PFSK-1 (cell line): ENCODE measurements around the gene TPST1.

ENCODE experiments used
- FOXP2 ChIP-seq: optimal IDR thresholded peaks from 2 replicates; pipeline ENCODE3; 2011; ENCODE audit warnings: borderline replicate concordance, control low read depth, inconsistent platforms; ENCODE audit not compliant: insufficient read depth; ENCODE audit errors: extremely low read length, extremely low read depth
- POLR2AphosphoS5 ChIP-seq: IDR thresholded peaks from 2 replicates; pipeline ENCODE4 v1.6.1; 2012; ENCODE audit warnings: low read depth, mild to moderate bottlenecking, control low read depth, low read length, moderate library complexity
- SIN3A ChIP-seq: IDR thresholded peaks from 2 replicates; pipeline ENCODE4 v1.6.1; 2012; ENCODE audit warnings: mild to moderate bottlenecking, low read length, moderate library complexity, borderline replicate concordance; ENCODE audit not compliant: insufficient read depth
- TAF1 ChIP-seq: IDR thresholded peaks from 2 replicates; pipeline ENCODE4 v1.6.1; 2012; ENCODE audit warnings: low read length, control low read depth, borderline replicate concordance; ENCODE audit not compliant: insufficient read depth
- TF ChIP-seq, protein P1 (sequence below), 2 experiments: IDR thresholded peaks; 2 replicates each; pipeline versions ENCODE4 v1.6.1 to v1.8.0; 2011 to 2012; ENCODE audit warnings: low read depth in 2 of 2, low read length in 2 of 2, control low read depth in 1 of 2, inconsistent platforms in 1 of 2, mild to moderate bottlenecking in 1 of 2, moderate library complexity in 1 of 2; ENCODE audit not compliant: insufficient read depth in 1 of 2

The TPST1 gene

DNA sequence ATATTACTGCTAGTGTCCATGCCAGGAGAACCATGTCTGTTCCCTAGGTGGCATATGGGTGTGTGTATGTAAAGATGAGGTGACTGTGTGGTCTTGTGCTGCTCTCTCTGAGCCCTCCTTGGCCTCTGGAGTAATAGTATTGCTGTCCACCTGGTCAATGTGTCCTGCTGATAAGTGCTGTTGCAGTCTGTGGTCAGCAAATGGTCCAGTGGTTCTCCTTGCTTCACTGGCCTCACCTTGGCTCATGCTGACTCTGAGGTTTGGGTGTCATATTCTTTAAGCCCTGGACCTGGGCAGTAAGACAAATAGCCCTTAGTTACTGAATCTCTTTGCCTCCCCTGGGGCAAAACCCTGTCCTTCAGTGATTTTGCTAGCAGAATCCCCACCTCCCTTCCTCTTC is 56.8 kb downstream of the TPST1 start:
- no peak for TF ChIP-seq FOXP2
- TF ChIP-seq POLR2AphosphoS5, result no peak
- TF ChIP-seq SIN3A, result no peak
- TF ChIP-seq, protein P1, sequence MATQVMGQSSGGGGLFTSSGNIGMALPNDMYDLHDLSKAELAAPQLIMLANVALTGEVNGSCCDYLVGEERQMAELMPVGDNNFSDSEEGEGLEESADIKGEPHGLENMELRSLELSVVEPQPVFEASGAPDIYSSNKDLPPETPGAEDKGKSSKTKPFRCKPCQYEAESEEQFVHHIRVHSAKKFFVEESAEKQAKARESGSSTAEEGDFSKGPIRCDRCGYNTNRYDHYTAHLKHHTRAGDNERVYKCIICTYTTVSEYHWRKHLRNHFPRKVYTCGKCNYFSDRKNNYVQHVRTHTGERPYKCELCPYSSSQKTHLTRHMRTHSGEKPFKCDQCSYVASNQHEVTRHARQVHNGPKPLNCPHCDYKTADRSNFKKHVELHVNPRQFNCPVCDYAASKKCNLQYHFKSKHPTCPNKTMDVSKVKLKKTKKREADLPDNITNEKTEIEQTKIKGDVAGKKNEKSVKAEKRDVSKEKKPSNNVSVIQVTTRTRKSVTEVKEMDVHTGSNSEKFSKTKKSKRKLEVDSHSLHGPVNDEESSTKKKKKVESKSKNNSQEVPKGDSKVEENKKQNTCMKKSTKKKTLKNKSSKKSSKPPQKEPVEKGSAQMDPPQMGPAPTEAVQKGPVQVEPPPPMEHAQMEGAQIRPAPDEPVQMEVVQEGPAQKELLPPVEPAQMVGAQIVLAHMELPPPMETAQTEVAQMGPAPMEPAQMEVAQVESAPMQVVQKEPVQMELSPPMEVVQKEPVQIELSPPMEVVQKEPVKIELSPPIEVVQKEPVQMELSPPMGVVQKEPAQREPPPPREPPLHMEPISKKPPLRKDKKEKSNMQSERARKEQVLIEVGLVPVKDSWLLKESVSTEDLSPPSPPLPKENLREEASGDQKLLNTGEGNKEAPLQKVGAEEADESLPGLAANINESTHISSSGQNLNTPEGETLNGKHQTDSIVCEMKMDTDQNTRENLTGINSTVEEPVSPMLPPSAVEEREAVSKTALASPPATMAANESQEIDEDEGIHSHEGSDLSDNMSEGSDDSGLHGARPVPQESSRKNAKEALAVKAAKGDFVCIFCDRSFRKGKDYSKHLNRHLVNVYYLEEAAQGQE (IDR thresholded peaks at IDR 0.05; ENCODE audit: insufficient read depth in 1 of 2, low read depth in 2 of 2, low read length in 2 of 2), result no peak
- TF ChIP-seq TAF1, result no peak

DNA sequence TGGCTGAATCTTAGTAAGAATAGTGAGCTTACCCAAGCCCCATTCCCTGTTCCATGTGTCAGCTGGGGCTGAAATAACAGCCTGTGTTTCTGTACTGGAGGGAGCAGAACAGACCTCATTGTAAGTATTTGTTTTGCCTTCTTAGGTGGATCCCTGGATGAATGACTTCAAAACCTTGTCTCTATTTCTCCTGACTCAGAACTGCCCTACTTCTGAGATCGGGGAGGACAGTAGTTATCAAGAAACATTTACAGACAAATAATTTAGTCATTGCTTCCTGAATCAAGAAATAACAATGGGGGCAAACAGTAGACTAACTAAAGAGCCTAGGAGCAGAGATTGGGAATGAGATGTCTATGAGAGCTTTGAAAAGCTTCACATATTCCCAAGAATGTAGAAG is 58.8 kb downstream of the TPST1 start:
- TF ChIP-seq, protein P1 (IDR thresholded peaks at IDR 0.05; ENCODE audit: insufficient read depth in 1 of 2, low read depth in 2 of 2, low read length in 2 of 2), result no peak
- no peak for TF ChIP-seq POLR2AphosphoS5
- no peak for TF ChIP-seq FOXP2
- TF ChIP-seq TAF1, result no peak

DNA sequence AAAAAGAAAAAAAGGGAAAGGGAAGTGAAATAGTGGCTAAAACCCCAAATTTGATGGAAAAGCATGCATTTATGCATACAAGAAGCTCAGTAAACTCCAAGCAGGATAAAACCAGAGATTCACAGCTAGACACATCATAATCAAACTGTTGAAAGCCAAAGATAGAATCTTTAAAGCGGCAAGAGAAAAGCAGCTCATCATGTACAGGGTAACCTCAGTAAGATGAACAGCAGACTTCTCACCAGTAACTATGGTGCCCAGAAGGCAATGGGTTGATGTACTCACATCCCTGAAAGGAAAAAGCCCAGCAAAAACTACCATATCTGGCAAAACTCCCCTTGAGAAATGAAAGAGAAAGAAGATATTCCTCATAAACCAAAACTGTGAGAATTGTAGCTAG is 60.4 kb downstream of the TPST1 start:
- TF ChIP-seq SIN3A, result no peak
- no peak for TF ChIP-seq FOXP2
- TF ChIP-seq, protein P1 (IDR thresholded peaks at IDR 0.05; ENCODE audit: insufficient read depth in 1 of 2, low read depth in 2 of 2, low read length in 2 of 2), result no peak

DNA sequence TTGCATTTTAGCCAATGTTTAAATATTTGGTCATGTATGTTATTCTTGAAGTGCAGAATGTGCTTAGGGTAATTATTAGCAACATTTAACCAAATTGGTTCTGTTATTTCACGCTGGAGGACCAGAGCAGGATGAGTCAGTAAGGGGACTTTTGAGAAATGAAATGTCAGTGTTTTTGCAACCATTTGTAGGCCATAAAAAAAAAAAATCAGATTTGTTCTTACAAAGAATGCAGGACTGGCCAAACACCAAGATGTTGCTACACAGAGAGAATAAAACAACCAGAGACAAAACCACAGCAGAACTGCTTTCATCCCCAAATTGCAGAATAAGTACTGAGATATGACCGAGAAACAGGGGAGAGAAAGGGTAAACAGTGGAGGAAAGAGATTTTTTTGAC is 62.1 kb downstream of the TPST1 start:
- no peak for TF ChIP-seq POLR2AphosphoS5
- no peak for TF ChIP-seq FOXP2
- TF ChIP-seq SIN3A, result no peak
- TF ChIP-seq, protein P1 (IDR thresholded peaks at IDR 0.05; ENCODE audit: insufficient read depth in 1 of 2, low read depth in 2 of 2, low read length in 2 of 2), result no peak

DNA sequence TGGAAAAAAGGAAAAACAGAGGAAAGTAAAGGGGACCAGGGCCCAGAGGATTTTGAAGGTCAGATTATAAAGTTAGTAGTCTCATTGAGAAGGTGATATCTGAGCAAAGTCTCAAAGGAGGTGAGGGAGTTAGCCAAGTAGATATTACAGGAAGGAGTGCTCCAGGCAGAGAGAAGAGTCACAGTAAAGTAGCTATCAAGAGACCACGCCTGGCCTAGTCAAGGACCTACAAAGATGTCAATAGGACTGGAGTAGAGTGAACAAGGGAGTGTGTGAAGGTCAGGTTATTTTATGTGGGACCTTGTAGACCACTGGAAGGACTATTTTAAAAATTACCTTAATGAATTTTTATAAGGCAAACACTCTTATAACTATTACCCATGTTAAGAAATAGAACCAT is 64.8 kb downstream of the TPST1 start:
- TF ChIP-seq POLR2AphosphoS5 (no peak), SIN3A (no peak), TAF1 (no peak), FOXP2 (no peak)
- TF ChIP-seq, protein P1 (IDR thresholded peaks at IDR 0.05; ENCODE audit: insufficient read depth in 1 of 2, low read depth in 2 of 2, low read length in 2 of 2), result no peak
